Coronary artery (tissue), 2 donors: Measurements from ENCODE around the gene CCDC9.
"Not testable (repeated sequence)": the region's sequence is repeated elsewhere in the genome, so short reads cannot be mapped to it uniquely, and the experiment has no call there.

Source experiments
- DNase-seq: peaks from one replicate; pipeline ENCODE4 v3.0.0-alpha.2; 2017; ENCODE audit warnings: low spot score
- H3K27ac ChIP-seq, 2 donors: fragments of 200-600 bp; sonication (generic); one replicate each; pipeline ENCODE4 v1.5.1; 2016 to 2019
- H3K4me3 ChIP-seq: fragments of 200-600 bp; sonication (generic); 2 replicates; pipeline ENCODE4 v1.5.1; 2016; ENCODE audit warnings: mild to moderate bottlenecking, moderate library complexity
- TF ChIP-seq, protein P1 (sequence below): fragments of 200-600 bp; sonication (generic); IDR thresholded peaks from one replicate; pipeline ENCODE4 v1.5.1; 2019; ENCODE audit warnings: antibody characterized with exemption

The CCDC9 gene

DNA sequence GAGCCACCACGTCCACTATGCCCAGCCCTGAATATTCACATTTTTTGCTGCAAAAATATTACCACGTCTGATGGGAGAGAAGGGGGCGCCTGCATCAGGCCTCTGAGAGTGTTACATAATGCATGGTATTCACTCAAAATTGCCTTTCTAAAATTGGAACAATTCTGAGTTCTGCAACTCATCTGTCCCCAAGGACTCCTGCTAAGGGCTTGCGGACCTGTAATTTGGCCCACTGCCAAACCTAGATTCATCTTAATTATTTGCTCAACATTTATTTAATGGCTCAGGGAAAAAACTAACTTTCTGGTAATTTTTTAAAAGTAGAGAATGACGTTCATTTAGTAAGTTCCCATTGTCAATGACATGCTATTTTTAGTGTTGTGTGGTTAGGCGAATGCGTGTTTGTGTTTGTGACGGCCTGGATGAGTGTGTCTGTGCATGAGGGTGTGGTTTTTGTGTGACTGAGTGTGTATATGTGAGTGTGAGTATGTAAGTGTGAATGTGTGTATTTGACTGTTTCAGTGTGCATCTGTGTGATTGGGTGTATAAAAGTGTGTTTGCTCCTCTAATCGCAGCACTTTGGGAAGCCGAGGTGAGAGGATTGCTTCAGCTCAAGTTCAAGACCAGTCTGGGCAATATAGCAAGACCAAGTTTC lies 27.2 kb downstream of the CCDC9 start:
- Histone ChIP-seq H3K27ac (peak overlapping the region in 1 of 2 donors; percentile 32), H3K4me3 (no peak overlapping the region)
- no peak for DNase-seq
- TF ChIP-seq, protein P1, sequence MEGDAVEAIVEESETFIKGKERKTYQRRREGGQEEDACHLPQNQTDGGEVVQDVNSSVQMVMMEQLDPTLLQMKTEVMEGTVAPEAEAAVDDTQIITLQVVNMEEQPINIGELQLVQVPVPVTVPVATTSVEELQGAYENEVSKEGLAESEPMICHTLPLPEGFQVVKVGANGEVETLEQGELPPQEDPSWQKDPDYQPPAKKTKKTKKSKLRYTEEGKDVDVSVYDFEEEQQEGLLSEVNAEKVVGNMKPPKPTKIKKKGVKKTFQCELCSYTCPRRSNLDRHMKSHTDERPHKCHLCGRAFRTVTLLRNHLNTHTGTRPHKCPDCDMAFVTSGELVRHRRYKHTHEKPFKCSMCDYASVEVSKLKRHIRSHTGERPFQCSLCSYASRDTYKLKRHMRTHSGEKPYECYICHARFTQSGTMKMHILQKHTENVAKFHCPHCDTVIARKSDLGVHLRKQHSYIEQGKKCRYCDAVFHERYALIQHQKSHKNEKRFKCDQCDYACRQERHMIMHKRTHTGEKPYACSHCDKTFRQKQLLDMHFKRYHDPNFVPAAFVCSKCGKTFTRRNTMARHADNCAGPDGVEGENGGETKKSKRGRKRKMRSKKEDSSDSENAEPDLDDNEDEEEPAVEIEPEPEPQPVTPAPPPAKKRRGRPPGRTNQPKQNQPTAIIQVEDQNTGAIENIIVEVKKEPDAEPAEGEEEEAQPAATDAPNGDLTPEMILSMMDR: no peak

DNA sequence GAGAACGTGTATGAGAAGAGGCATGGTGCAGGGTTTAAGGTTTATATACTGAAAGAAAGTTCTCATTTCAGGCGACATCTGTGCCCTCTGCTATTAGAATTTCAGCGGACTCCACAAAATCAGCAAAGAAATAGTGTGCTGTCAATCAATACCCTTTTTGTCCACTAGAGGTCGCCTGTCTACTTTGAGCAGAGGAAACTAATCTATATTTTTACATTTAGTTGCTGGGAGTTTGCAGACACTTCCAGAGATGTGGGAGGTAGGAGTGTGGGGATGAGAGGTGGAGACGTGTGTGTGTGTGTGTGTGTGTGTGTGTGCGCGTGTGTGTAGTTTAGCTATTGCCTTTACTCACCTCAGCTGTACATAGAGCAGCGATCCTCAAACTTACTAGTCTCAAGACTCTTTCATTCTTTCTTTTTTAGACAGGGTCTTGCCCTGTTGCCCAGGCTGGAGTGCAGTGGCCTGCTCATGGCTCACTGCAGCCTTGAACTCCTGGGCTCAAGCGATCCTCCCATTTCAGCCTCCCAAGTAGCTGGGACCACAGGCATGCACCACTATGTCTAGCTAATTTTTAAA lies 28.1 kb downstream of the CCDC9 start:
- no peak for DNase-seq
- Histone ChIP-seq H3K27ac (no peak overlapping the region), H3K4me3 (no peak overlapping the region)
- TF ChIP-seq, protein P1: peak; percentile 87

DNA sequence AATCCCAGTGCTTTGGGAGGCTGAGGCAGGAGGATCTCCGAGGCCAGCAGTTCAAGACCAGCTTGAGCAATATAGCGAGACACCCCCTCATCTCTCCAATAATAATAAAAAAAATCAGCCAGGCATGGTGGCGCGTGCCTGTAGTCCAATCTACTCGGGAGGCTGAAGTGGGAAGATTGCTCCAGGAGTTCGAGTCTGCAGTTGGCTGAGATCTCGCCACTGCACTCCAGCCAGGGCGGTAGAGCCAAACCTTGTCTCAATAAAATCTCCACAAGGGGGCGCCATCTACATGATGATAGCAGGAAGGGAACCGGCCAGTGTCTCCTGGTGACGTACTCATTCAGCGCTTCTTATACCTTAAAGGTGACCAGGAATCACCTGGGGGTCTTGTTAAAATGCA lies 39.7 kb downstream of the CCDC9 start:
- TF ChIP-seq, protein P1: peak; percentile 67
- no peak overlapping the region for H3K4me3 ChIP-seq
- no peak overlapping the region for H3K27ac ChIP-seq
- no peak for DNase-seq

DNA sequence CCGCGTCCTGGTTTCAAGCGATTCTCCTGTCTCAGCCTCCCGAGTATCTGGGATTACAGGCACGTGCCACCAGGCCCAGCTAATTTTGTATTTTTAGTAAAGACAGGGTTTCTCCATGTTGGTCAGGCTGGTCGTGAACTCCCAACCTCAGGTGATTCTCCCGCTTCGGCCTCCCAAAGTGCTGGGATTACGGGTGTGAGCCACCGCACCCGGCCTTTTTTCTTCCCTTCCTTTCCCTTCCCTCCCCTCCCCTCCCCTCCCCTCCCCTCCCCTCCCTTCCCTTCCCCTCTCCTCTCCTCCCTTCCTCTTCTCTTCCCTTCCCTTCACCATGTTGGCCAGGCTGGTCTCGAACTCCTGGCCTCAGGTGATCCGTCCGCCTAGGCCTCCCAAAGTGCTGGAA lies 44.5 kb downstream of the CCDC9 start:
- H3K27ac ChIP-seq, H3K4me3 ChIP-seq, DNase-seq: not testable (repeated sequence)

DNA sequence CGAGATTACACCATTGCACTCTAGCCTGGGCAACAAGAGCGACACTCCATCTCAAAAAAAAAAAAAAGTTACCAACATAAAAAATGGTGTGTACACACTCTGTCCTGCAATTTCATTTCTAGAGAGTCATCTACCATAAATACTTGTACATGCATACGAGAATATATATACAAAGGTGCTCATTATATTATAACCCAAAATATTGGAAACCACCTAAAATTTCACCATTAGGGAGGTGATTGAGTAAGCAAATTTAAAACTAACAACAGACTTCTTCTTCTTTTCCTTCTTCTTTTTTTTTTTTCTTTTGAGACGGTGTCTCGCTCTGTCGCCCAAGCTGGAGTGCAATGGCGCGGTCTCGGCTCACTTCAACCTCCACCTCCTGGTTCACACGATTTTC lies 45.9 kb downstream of the CCDC9 start:
- TF ChIP-seq, protein P1: no peak
- DNase-seq: no peak
- no peak overlapping the region for H3K27ac ChIP-seq
- no peak overlapping the region for H3K4me3 ChIP-seq

DNA sequence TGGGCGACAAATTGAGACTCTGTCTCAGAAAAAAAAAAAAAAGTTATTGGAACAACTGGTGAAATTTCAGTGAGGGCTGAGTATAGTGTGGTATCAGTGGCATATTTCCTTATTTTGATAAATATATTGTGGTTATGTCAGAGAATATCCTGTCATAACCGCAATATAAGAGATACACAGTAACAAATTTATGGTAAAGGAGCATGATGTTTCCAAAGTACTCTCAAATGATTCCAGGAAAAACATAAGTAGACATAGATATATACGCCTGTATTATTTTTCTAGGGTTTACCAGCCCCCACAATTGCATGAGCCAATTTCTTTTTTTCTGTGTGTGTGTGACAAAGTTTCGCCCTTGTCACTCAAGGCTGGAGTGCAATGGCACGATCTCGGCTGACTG lies 47.6 kb downstream of the CCDC9 start:
- Histone ChIP-seq H3K4me3 (no peak overlapping the region), H3K27ac (no peak overlapping the region)
- DNase-seq: no peak
- TF ChIP-seq, protein P1: no peak

DNA sequence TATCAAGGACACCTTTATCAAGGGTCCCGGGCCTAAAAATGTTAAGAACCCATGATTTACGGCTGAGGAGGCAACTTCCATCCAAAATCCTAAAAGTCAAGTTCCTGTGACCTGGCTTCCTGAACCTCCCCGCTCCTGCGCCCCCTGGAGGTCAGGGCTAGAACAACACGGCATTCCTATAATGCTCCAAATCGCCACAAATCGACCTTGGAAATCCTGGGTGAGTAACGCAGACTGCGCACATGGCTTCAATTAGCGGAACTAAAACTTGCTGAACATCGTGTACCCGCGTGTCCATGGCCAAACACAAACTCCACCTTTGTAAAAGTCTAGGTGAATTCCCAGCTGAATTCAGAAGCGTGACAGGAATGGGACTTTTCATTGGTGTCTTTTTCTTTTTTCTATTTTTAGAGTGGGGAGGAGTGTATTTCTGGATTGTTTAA lies 49.0 kb downstream of the CCDC9 start:
- Histone ChIP-seq H3K4me3 (peak overlapping the region; percentile 28), H3K27ac (no peak overlapping the region)
- DNase-seq: no peak
- TF ChIP-seq, protein P1: peak; percentile 88
